Adrenal gland (tissue), 12 donors: ENCODE results near the gene GABRA5. TPM values are rescaled to one million over a fixed set of nuclear protein-coding genes. Genes with fewer than 3 reads are reported as not detected.

Experiments
- DNase-seq, 7 donors: peaks; one replicate each; pipeline ENCODE4 v3.0.0-alpha.2; 2019 to 2020
- H3K27ac ChIP-seq, 5 donors: fragments of 200-600 bp; sonication (generic) in 4 of 5; 1 replicate in 3 of 5; 2 replicates in 2 of 5; pipeline versions ENCODE4 v1.5.1 to v1.8.0; 2016 to 2020; ENCODE audit warnings: mild to moderate bottlenecking in 1 of 5
- H3K27me3 ChIP-seq: fragments of 200-600 bp; 2 replicates; pipeline ENCODE4 v1.8.0; 2021
- H3K36me3 ChIP-seq, 2 donors: fragments of 200-600 bp; replicated peaks in 1 of 2; 1 replicate in 1 of 2; 2 replicates in 1 of 2; pipeline versions ENCODE4 v1.5.1 to v1.8.0; 2018 to 2022
- H3K4me1 ChIP-seq, 2 donors: fragments of 200-600 bp; replicated peaks in 1 of 2; 1 replicate in 1 of 2; 2 replicates in 1 of 2; pipeline versions ENCODE4 v1.5.1 to v1.8.0; 2018 to 2021
- H3K4me3 ChIP-seq, 4 donors: fragments of 200-600 bp; sonication (generic) in 3 of 4; one replicate each; pipeline ENCODE4 v1.5.1; 2016 to 2018
- H3K9me3 ChIP-seq, 3 donors: fragments of 200-600 bp; sonication (generic) in 1 of 3; replicated peaks in 1 of 3; 1 replicate in 2 of 3; 2 replicates in 1 of 3; pipeline versions ENCODE4 v1.5.1 to v1.8.0; 2016 to 2021
- CTCF ChIP-seq, 6 experiments: fragments of 450-650 bp in 4 of 6; fragments of 200-600 bp in 2 of 6; sonication (generic) in 1 of 6; IDR thresholded peaks; 1 replicate in 5 of 6; 2 replicates in 1 of 6; pipeline versions ENCODE4 v1.5.1 to v1.8.0; 2016 to 2021; ENCODE audit warnings: antibody characterized with exemption in 6 of 6, mild to moderate bottlenecking in 2 of 6, moderate library complexity in 1 of 6
- POLR2A ChIP-seq, 2 donors: fragments of 450-650 bp; IDR thresholded peaks; one replicate each; pipeline ENCODE4 v1.6.1; 2017; ENCODE audit warnings: antibody characterized with exemption in 2 of 2, mild to moderate bottlenecking in 2 of 2, moderate library complexity in 1 of 2
- WGBS, 4 donors: extraction: QIAGEN DNeasy Blood & Tissue Kit in 2 of 4; methylation state at CpG; one replicate each; pipeline versions ENCODE4 v1.1.5 to v1.1.7; 2013 to 2017; 5-methylcytosine and 5-hydroxymethylcytosine counted together
- intact Hi-C, 2 donors: fragments of 100-400 bp; cut with DNase I; formaldehyde crosslinking; loops; one replicate each; pipeline versions ENCODE4 v1.14.1 to v1.15.0; 2022 to 2023
- polyA plus RNA-seq, 3 donors: library from polyadenylated mRNA; stranded (reverse); fragments of 200-250 nt in 2 of 3; fragments of 350-450 nt in 1 of 3; fragmentation: Illumina TruSeq in 1 of 3; extraction: RNeasy Lipid Tissue Mini Kit (QIAGEN cat#74804) in 1 of 3; gene quantifications; one replicate each; pipeline ENCODE4 v1.2.3, GENCODE V29; 2013 to 2014
- total RNA-seq, 9 donors: library from RNA; depleted of rRNA in 4 of 9; stranded (reverse); fragments of >200 nt in 4 of 9; fragments of 120-200 nt in 1 of 9; fragmentation: NEBNext Ultra II Directional in 1 of 9; extraction: Animal tissue kit (Norgen Biotek cat#: 25700) in 1 of 9; gene quantifications; one replicate each; pipeline versions ENCODE4 v1.1.0 to v1.2.4, GENCODE V29; 2013 to 2023
- donor health status: healthy with polysubstance abuse.
- donor health status: Bipolar disorder and iron deficiency.
- donor health status: DM: yes; HTN: yes; CAD: no.
- donor health status: DM: no; HTN: no; CAD: no.
- donor health status: DM: no; HTN: no; CAD: no.
- donor health status: DM: yes; HTN: yes; CAD: no.

Gene GABRA5
- total and polyA plus RNA-seq, 12 donors: 0.11 TPM; not detected in 11

GRCh38 chr15:26875476-26875850 is 8.6 kb downstream of the GABRA5 start:
- Histone ChIP-seq H3K36me3 (no peaks in the 10 kb centered on the region), H3K27me3 (peaks cover under 1% of the 10 kb centered on the region), H3K9me3 (no peaks in the 10 kb centered on the region), H3K4me3 (no peak overlapping the region), H3K4me1 (no peaks in the 10 kb centered on the region), H3K27ac (no peak overlapping the region)
- no peak for DNase-seq
- TF ChIP-seq POLR2A (IDR thresholded peaks at IDR 0.05) (no peak), CTCF (IDR thresholded peaks at IDR 0.05) (no peak)
- intact Hi-C loops: no loop called here
- 67 to 81% (median 71%) methylated on average over 8 of the region's 8 CpGs for WGBS, 4 donors

GRCh38 chr15:26877831-26878230 is 11.0 kb downstream of the GABRA5 start:
- intact Hi-C loops: no loop called here
- TF ChIP-seq POLR2A (IDR thresholded peaks at IDR 0.05): no peak
- no peak for TF ChIP-seq CTCF (IDR thresholded peaks at IDR 0.05)
- Histone ChIP-seq H3K4me3 (no peak overlapping the region), H3K9me3 (no peaks in the 10 kb centered on the region), H3K27me3 (no peaks in the 10 kb centered on the region), H3K27ac (no peak overlapping the region), H3K36me3 (no peaks in the 10 kb centered on the region), H3K4me1 (no peaks in the 10 kb centered on the region)
- no peak for DNase-seq
- WGBS, 4 donors: 60 to 74% (median 68%) methylated on average over 10 of the region's 10 CpGs

GRCh38 chr15:26879706-26880105 is 12.8 kb downstream of the GABRA5 start:
- no peaks in the 10 kb centered on the region for H3K36me3 ChIP-seq
- H3K4me3 ChIP-seq: no peak overlapping the region
- intact Hi-C loops: loop anchor here in 1 of 2 donors (10.0 kb wide), 2 partner anchors 135 to 1235 kb away; no protein-coding TSS in a partner anchor
- H3K27ac ChIP-seq: no peak overlapping the region
- no peaks in the 10 kb centered on the region for H3K27me3 ChIP-seq
- DNase-seq: no peak
- H3K4me1 ChIP-seq: no peaks in the 10 kb centered on the region
- WGBS, 4 donors: 62 to 72% (median 69%) methylated on average over 2 of the region's 2 CpGs
- H3K9me3 ChIP-seq: no peaks in the 10 kb centered on the region
- TF ChIP-seq CTCF (IDR thresholded peaks at IDR 0.05) (no peak), POLR2A (IDR thresholded peaks at IDR 0.05) (no peak)

GRCh38 chr15:26882112-26882511 is 15.2 kb downstream of the GABRA5 start:
- H3K9me3 ChIP-seq: no peaks in the 10 kb centered on the region
- H3K27ac ChIP-seq: no peak overlapping the region
- 81 to 93% (median 84%) methylated on average over 3 to 9 of the region's 9 CpGs for WGBS, 4 donors
- no peaks in the 10 kb centered on the region for H3K4me1 ChIP-seq
- no peak overlapping the region for H3K4me3 ChIP-seq
- no peak for DNase-seq
- intact Hi-C loops: loop anchor here in 1 of 2 donors (10.0 kb wide), 2 partner anchors 133 to 1233 kb away; no protein-coding TSS in a partner anchor
- no peaks in the 10 kb centered on the region for H3K36me3 ChIP-seq
- TF ChIP-seq POLR2A (IDR thresholded peaks at IDR 0.05) (no peak), CTCF (IDR thresholded peaks at IDR 0.05) (no peak)
- H3K27me3 ChIP-seq: no peaks in the 10 kb centered on the region
